Hypothalamus (tissue), 51 donors: ENCODE measurements around the gene DLL1.

Source experiments
- DNase-seq, 51 donors: peaks; one replicate each; lab custom pipeline; 2025; lab: John Stamatoyannopoulos, UW

DLL1 gene

DNA sequence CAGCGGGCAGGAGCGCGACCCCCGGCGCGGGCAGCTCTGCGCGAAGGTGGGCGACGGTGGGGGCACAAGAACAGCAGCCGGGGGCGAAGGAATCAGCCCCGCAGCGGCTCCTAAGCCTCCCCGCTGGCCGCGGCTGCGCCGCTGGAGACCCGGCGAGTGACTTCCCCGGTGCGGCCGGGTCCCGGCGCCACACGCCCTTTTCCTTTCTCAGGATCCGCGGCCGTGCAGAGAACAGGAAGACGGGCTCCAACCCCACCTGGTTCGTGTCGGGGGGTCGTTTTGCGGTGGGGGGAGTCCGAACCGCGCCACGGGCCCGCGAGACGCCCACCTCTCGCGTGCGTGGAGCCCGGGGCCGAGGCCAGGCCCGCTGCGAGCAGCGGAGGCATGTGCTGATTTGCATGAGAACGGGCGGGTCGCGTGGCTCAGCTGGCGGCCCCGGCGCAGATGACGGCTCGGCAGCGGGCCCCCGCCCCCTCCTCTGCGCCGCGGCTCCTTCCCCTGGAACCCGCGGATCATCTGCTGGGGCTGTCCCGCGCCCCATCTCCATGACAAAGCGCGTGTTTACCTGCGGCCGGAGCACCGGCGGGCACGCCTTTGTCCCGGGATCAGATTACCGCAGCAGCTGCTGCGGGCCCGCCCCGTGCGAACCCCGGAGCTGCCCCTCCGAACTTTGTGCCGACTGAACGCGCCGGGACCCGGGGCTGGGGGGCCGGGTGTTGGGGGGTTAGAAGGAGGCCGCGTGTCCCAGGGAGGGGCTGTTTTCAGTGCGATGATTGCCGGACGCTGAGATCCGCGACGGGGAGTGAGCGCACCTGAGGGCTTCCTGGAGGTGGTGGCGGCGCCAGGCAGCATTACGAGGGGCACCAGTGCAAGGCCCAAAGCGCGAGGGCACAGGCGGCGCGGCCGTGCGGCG, 4.9 kb upstream of the DLL1 start:
- peak in 12 of 51 donors; percentile 23 to 69 (median 44) for DNase-seq

- DNase-seq: peak in 2 of 51 donors; percentile 29 to 36
These were observed 4.1 kb upstream of the DLL1 start for GRCh38 chr6:170294813-170295509.

GRCh38 chr6:170294298-170294730, 3.4 kb upstream of the DLL1 start:
- peak in 1 of 51 donors; percentile 36 for DNase-seq

- peak in 1 of 51 donors; percentile 52 for DNase-seq
These were observed 2.7 kb upstream of the DLL1 start for GRCh38 chr6:170293341-170294231.

DNA sequence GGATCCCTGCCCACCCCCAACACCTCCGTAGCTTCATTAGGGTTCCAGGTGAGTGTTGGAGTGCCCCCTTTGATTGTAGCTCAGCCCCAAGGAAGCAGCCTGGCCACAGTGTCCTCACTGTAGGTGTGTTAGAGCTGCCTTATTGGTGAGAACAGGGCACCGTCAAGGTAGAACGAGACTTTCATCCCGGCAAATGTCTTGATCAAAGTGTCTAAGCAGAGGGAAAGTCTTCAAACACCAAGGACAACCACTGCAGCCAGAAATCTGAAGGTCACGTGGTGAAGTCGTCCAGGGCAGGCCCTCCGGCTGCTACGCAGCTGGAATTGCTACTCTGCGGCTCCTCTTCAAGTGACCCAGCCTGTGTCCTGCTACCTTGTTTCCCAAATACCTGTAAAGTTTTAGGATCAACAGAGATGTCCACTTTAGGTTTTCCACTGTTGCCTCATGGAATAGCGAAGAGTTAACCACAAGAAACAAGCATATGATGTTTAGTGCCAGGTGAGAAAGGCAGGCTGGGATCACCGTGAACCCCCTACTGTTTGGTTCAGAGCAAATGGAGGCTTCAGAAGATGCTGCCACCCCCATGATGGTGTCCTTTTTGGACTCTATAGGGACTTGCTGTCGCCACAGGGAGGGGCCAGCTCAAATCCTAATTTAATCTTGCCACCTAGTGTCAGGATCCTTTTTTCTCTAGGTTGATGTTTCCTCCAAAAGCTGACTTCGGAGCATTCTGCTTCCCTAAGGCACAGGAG, 1.7 kb upstream of the DLL1 start:
- DNase-seq: peak in 7 of 51 donors; percentile 27 to 72 (median 33)

- no peak for DNase-seq
These were observed 1.2 kb upstream of the DLL1 start for GRCh38 chr6:170292111-170292406.

DNA sequence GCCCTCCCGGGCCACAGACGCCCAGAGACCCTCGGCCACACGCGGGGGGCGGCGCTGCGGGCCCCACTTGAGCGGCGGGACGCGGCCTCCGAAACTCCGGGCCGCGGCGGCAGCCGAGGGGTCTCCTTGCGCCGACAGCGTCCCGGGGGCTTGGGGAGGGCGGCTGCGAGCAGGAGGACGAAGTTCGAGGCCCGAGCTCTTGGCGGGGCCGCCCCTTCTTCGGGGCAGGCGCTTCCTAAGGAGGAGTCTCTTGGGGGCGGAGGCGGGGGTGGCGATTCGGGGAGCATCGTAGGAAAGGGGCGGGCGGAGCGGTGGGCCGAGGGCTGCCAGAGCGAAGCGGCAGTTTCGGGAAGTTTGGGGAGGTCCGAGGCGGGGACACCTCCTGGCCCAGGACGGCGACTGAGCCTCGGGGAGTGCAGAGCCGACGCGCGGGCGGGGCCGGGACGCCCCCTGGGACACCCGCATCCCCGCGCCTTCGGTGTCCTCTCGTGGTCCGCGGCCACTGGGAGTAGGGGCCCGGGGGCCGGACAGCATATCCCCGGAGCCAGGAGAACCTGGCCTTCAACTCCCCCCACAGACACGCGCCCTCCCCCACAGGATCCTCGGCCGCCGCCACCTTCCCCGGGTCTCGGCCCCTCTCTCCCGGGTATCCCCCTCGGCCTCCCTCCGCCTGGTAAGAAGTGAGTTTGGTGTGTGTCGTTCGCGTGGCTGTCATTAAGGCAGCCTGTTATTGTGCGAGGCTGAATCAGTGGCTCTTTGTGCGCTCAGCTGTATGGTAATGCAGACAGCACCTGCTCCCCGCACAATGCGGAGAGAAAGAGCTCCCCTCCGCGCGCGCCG, 613 bp upstream of the DLL1 start:
- peak in 46 of 51 donors; percentile 33 to 90 (median 70) for DNase-seq

- DNase-seq: peak in 3 of 51 donors; percentile 27 to 56 (median 39)
These were observed 955 bp downstream of the DLL1 start for GRCh38 chr6:170289951-170290295.

- DNase-seq: no peak
These were observed 1.5 kb downstream of the DLL1 start for GRCh38 chr6:170289180-170289931.

GRCh38 chr6:170288852-170289179, 2.1 kb downstream of the DLL1 start:
- DNase-seq: no peak

DNA sequence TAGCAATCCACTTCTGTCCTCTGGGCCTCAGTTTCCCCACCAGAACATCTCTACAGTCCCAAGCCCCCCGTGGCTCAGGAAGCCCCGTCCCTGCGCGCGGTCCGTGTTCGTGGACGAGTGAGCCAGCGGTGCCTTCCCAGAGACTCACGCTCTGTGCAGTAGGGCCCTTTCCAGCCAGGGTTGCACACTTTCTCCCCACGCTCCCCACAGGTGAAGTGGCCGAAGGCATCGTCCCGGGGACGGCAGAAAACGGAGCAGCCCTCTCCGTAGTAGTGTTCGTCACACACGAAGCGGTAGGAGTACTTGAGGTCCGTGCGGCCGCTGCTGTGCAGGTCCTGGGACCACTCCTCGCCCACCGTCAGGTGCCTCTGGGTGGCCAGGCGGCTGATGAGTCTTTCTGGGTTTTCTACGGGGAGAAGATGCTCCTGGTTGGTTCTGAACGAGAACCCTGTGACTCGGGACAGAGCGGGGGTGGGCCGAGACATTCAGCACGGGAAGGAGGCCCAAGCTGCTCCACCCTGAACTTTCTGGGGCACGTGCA, 2.7 kb downstream of the DLL1 start:
- no peak for DNase-seq

DNA sequence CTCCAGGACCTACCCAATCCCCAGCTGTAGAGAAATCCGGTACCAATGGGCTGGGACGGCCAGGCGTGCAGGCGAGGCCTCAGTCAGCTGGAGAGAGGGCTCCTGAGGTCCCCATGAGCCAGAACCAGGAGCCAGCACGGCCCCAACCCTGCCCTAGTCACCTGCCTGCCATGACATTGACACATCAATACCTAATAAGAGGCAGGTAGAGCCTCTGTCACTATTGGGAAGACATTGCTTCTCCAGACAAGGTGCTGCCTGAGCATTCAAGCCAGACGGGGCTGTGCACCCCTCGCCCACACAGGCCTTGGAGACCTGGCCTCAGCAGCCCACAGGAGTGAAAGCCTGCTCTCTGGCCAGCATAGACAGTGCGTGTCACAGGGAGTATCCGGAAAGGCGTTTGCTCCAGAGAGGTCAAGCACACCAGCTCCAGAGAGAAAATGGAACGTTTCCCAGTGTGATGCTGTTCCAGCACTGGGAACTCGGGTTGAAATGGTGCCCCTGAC, 3.5 kb downstream of the DLL1 start:
- no peak for DNase-seq

- DNase-seq: peak in 1 of 51 donors; percentile 58
These were observed 4.0 kb downstream of the DLL1 start for GRCh38 chr6:170286934-170287265.

GRCh38 chr6:170286246-170286933, 4.5 kb downstream of the DLL1 start:
- DNase-seq: peak in 40 of 51 donors; percentile 37 to 83 (median 62)

GRCh38 chr6:170285482-170285881, 5.4 kb downstream of the DLL1 start:
- DNase-seq: peak in 1 of 51 donors; percentile 31

- DNase-seq: no peak
These were observed 5.9 kb downstream of the DLL1 start for GRCh38 chr6:170284866-170285469.

DNA sequence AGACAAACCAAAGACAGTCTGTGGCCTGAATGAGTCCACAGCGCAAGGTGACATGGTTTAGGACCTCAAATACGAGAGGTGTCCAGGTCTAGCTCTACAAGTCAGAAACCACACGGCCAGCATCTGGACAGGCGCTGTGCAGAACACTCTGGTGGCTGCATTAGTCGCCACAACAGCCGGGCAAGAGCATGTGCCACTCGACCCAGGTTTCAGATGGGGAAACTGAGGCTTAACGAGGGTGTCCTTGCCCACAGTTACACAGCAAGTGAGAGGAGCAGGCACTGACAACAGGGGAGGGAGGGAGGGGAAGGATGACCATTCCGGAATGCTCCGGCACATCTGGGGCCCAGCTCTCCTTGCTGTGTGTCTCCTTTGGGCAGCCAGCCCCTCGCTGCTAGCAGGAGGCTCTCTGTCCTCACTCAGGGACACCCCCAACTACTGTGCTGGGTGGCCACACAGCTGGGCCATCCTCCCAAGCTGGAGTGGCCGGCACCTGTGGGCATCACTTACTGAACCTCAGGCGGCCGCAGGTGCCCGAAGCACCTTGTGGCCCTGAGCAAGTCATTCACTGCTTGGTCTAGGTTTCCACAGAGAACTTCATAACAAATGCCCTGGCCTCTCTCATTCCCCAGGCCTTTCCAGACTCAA, 6.6 kb downstream of the DLL1 start:
- DNase-seq: no peak
